ENCODE measurements around the gene SMYD3.

The SMYD3 gene

DNA sequence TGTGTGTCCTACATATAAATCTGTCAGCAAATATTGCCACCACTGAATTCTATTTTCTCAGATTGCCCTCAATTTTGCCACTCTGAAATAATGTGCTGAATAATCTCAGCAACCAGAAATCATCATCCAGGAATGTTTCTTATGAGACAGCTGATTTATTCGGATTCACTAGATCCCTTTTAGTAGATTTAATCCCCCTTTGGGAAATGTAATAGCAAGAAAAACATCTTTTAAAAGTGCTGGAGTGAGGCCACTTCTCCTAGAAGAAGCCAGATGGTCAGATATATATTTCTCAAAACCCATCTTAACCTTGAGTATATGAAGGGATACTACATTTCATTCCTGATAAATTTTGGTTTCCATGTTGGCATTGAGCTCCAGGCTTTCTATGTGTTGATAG is 327.7 kb downstream of the SMYD3 start:
- DNase-seq (ENCODE audit: low spot score): no peak

DNA sequence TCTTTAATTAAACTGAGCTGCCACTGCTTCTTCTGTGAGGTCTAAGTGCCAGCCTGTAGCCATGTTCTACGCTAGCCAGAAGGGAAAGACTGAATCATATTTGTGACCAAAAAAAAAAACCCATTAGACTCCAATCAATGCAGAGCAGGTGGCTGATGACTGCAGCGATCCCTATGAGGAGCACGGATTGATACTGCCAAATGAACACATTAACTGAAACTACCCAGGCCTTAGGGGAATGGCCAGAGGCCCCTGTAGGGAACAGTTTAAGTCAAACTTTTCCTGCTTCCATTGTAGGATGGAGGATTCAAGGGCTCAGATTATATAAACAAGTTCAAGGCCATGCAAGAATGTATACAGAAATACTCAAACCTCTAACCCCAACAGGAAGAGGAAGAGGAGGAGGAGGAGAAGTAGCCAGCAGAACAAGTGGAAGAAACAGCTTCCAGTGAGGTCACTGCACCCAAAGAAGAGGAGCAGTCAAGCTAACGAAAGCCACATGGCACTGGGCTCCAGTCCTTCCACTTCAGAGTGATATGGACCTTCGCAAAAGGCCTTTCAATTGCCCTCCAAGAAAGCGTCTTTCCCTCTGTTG is 328.3 kb downstream of the SMYD3 start:
- no peak for DNase-seq (ENCODE audit: low spot score)

- DNase-seq (ENCODE audit: low spot score): no peak
Observed at GRCh38 chr1:246176126-246177024, 330.7 kb downstream of the SMYD3 start.

DNA sequence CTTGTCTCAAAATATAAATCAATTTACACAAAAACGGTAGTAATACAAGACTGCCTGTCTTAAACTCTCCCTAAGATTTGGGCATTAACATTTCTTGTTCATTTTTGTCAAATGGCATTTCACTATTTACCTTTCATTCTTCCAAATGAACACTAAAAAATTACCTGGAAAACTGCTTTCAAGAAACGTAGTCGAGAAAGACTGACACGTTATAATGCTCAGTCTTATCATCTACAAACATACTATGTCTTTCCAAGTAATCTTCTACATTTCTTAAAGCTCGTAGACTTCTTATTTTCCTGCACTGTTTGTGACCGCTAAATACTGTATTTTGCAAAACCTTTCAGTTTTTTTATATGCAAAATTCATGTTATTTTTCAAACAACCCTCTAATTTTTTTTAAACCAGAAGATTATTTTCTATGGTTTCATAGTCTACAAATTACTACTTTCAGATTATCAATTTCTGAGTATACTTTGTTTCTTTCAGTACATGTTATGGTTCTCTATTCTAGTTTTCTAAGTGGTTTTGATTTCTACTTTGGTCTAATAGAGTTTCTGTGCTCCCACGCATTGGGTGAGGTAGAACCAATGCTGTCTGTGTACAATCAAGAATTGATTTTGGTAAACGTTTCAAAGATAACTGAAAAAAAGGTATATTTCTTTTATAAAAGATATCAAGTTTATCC is 336.4 kb downstream of the SMYD3 start:
- no peak for DNase-seq (ENCODE audit: low spot score)

DNA sequence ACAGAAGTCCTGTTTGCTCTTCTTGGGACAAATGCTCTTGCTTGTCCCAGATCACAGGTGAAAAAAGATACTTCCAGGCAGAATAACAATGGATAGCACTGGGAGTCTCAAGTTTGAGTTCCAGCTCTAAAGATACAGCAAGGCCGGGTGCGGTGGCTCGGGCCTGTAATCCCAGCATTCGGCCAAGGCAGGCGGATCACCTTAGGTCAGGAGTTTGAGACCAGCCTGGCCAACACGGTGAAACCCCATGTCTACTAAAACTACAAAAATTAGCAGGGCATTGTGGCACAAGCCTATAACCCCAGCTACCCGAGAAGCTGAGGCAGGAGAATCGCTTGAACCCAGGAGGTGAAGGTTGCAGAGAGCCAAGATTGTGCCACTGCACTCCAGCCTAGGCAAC is 337.6 kb downstream of the SMYD3 start:
- DNase-seq (ENCODE audit: low spot score): no peak

DNA sequence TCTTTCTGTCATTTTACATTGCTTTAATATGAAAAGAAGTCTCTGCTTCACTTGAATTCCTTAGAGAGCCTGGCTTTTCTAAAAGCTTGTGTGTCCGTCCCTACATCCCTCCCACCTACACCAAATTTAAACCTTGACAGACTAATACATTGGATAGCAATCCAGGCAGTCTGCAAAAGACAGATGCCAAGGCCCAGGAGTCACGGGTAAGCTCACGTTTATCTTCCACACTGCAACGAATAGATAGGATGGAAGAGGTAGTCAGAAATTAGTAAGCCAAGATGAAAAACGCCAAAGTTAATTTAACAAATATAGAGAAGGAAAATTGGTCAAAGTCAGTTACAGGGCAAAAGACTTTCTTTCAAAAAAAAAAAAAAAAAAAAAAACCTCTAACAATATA is 338.1 kb downstream of the SMYD3 start:
- DNase-seq (ENCODE audit: low spot score): no peak

- DNase-seq (ENCODE audit: low spot score): no peak
Observed at GRCh38 chr1:246166841-246167240, 340.2 kb downstream of the SMYD3 start.

DNA sequence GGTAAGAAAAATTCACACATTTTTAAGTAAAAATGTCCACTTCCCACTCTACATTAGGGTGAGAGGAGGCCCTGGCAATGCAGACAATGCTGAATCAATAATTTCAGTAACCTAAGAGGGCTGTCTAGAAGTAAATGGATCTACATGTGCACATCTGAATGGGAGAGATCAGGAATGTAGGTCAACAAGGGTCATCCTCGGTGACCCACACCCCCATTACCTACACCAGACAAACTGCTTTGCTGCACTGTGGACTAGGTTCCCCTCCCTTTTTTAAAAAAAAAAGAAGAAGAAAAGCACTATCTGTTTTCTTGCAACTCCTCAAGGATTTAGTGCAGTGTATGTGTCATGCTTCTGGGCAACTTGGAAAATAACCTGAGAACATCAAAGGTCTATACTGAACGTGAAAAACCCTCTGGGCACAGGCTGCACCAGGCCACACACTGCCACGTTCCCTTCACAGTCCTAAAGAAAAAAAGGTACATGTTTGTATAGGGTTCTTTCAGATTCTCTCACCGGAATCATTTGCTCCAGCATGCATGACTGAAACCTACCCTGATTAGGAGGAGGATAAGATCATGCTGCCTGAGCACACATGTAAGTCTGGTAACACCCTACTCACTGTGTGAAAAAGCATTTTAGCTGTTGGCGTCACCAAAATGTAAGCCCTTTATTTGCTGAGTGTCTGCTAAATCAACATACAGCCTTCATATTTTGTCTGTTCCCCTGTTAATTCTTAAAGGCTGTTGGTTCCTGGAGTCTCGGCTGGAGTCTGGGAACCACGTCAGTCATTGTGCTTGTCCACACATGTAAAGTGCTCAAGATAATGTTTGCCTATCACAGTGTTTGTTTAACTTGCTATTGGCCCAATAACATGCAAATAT is 341.0 kb downstream of the SMYD3 start:
- DNase-seq (ENCODE audit: low spot score): no peak

DNA sequence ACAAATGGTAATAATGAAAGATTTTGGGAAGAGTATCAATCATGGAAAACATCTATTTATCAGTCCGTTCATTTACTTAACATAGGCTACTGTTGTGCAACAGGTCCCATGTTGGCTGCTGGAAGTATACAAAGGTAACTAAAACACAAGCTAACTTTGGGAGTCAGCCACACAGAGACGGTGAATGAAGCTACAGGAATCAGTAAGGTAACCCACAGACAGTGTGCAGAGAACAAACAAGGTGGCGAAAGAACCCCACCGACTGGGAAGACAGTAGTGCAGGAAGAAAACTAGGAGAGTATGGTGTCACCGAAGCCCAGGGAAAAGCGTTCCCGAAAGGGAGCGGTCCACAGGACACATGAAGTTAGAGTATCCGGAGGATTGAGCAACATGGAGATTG is 342.3 kb downstream of the SMYD3 start:
- DNase-seq (ENCODE audit: low spot score): no peak

DNA sequence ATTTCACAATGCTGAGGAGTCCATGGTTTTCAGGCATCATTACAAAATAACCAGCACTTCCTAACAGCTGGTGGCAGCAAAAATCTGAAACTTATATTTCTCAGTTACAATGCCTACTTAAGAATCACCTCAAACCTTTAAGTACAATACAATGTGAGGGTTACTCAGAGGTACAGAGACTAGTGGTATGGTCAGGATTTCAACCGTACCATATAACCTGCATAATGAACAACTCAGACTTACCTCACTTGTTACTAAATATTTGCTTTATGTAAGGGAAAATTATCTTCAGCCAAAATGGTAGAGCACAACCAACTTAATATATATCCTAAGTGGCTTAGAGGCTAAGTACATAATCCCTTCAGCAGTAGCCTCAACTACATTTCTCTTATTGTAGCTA is 344.5 kb downstream of the SMYD3 start:
- no peak for DNase-seq (ENCODE audit: low spot score)

DNA sequence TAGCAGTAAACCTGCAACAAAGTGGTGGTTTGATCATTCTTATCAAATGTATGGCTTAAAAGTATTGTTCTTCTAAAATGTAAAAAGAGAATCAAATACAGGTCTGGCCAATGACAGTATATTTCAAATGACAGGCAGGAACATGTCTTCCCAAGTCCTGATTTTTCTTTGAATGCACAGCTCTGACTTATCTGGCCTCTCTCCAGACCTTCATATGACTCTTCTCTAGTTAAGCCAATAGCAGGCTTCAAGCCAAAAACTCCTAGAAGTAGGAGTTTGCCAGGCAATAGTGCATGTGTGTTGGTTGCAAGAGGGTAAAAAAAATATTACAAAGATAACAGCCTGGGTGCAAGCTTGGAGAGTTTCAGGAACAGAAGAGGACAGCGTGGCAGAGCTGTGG is 345.5 kb downstream of the SMYD3 start:
- DNase-seq (ENCODE audit: low spot score): no peak

DNA sequence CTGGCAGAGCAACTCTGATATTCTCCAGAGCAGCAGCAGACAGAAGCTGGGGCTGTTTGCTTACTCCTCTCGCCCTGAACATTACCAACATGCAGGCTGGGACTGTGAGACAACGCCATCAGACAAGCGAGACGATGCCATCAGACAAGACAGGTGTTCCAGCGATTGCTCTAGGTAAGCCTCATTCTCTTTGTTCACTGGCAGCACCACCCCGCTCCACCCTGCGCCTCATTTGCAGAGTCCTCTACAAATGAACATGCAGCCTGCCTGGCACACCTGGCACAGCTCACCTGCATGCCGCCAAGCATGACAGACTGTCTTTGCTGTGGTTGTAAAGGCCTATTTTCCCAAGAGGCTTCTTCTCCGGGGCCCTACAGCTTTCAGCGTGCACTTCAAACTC is 346.2 kb downstream of the SMYD3 start:
- DNase-seq (ENCODE audit: low spot score): no peak

- DNase-seq (ENCODE audit: low spot score): no peak
Observed at GRCh38 chr1:246160374-246160773, 346.7 kb downstream of the SMYD3 start.

DNA sequence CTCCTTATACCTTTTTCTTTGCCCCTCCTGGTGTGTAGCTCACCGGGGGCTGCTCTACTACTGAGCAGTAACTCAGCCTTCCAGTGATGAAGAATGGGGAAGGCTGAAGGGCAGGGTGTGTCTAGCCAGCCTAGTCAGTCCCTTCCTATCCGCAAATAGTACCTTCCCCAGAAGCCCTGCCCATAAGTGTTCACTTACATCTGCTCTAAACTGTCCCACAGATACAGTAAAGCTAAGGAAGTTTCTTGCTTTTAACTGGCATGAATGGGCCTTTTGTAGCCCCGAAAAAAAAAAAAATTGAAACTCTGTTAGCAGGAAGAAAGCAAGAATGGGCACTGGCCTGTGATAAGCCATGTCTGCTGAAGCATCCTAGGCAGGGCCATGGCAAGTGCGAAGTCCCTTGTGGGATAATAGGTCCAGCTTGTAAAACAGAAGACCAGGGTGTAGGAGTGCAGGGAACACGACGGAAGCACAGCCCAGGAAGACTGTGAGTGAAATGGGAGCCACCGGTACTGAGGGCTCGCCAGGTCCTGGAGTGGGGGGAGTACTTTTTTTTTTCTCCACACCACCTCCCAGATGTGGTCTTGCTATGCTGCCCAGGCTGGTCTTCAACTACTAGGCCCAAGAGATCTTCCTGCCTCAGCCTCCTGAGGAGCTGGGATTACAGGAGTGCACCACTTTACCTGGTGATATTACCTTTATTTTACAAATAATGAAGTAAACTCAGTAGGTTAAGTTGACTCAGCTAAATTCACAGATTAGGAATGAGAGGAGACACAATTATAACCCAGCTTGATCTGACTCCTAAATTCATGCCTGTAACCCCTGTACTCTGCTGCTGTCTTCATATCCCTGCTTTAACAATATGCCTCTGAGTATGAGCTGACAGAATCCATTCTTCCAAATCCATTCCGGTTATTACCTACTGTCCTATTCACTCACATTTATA is 347.5 kb downstream of the SMYD3 start:
- no peak for DNase-seq (ENCODE audit: low spot score)

DNA sequence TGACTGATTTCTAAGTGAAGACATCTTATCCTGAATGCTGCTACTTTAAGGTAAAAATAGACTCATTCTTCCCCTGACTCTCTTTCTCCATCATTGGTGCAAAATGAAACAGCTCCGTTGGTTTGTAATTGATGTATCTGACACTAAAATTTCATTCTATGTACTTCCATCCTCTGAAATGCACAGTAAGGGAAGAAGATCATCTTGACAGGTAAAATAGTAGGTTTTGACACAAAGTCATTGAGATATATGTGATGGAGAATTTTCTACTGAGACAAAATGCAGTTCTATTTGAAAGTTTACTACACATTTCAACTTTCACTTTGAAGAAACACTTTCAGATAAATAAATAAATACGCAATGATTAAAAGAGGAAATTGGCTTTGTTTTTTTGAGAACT is 348.9 kb downstream of the SMYD3 start:
- no peak for DNase-seq (ENCODE audit: low spot score)

- DNase-seq (ENCODE audit: low spot score): no peak
Observed at GRCh38 chr1:246157516-246157915, 349.6 kb downstream of the SMYD3 start.

GRCh38 chr1:246156847-246157246 is 350.2 kb downstream of the SMYD3 start:
- DNase-seq (ENCODE audit: low spot score): no peak

GRCh38 chr1:246155923-246156322 is 351.2 kb downstream of the SMYD3 start:
- no peak for DNase-seq (ENCODE audit: low spot score)

- no peak for DNase-seq (ENCODE audit: low spot score)
Observed at GRCh38 chr1:246153796-246154212, 353.3 kb downstream of the SMYD3 start.

DNA sequence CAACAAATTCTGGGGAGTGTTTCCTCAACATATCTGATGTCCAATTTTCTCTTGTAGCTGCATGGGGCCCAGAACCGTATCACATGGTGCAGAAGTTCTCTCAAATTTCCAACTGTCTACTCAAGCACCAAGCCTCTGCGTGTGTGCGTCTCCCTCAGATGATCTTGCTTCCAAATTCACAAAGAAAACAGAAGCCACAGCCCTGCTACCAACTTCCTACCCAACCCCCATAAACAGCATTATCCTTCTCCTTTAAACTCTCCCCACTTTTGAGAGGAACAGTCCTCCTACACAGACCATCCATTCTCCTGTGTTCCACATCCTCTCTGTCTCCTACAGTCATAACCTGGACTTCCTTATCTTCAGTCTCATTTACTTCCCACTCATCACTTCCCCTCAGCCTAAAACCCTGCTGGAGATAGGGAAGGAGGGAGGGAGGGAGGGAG is 354.1 kb downstream of the SMYD3 start:
- DNase-seq (ENCODE audit: low spot score): no peak

Data from SK-N-DZ (cell line).